ENCODE data around the gene NCKAP5.

NCKAP5 gene

DNA sequence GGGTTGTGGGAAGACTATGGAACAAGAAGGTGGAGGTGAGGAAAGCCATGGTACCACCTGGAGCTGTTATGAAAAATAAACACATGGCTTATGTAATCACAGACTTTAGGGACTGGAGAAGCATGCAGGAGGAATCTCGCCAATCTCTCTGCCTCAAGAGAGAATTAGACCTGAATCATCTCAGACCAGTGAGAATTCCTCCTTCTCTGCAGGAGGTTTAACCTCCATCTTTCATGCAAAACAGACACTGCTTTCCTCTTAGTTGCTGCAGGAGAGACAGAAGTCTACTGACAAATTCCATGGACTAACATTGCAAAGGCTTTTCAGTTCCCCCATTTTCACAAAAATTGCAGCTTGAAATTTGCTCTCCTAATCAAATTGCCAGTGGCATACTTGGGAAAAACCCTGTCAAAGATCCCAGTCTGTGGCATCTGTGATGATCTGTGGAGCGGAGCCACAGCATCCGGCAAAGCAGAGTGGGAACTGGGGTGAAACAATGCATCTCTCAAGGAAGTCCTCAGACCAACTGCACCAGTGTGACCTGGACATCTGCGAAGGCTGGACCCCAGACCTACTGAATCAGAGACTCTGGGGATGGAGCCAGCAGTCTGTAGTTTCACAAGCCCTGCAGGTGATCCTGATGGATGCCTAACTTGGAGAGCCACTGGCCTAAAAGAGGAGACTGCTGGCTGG lies 28.6 kb upstream of the NCKAP5 start:
- TF ChIP-seq POLR2AphosphoS5 (IDR thresholded peaks at IDR 0.05; ENCODE audit: low read depth, low read length), result no peak
- TF ChIP-seq, protein P1, sequence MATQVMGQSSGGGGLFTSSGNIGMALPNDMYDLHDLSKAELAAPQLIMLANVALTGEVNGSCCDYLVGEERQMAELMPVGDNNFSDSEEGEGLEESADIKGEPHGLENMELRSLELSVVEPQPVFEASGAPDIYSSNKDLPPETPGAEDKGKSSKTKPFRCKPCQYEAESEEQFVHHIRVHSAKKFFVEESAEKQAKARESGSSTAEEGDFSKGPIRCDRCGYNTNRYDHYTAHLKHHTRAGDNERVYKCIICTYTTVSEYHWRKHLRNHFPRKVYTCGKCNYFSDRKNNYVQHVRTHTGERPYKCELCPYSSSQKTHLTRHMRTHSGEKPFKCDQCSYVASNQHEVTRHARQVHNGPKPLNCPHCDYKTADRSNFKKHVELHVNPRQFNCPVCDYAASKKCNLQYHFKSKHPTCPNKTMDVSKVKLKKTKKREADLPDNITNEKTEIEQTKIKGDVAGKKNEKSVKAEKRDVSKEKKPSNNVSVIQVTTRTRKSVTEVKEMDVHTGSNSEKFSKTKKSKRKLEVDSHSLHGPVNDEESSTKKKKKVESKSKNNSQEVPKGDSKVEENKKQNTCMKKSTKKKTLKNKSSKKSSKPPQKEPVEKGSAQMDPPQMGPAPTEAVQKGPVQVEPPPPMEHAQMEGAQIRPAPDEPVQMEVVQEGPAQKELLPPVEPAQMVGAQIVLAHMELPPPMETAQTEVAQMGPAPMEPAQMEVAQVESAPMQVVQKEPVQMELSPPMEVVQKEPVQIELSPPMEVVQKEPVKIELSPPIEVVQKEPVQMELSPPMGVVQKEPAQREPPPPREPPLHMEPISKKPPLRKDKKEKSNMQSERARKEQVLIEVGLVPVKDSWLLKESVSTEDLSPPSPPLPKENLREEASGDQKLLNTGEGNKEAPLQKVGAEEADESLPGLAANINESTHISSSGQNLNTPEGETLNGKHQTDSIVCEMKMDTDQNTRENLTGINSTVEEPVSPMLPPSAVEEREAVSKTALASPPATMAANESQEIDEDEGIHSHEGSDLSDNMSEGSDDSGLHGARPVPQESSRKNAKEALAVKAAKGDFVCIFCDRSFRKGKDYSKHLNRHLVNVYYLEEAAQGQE (IDR thresholded peaks at IDR 0.05; ENCODE audit: insufficient read depth in 1 of 2, low read depth in 2 of 2, low read length in 2 of 2), result no peak
- TF ChIP-seq TAF1 (IDR thresholded peaks at IDR 0.05; ENCODE audit: borderline replicate concordance, insufficient read depth, low read length), result no peak
- TF ChIP-seq SIN3A (IDR thresholded peaks at IDR 0.05; ENCODE audit: borderline replicate concordance, insufficient read depth, low read length), result no peak
- no peak for TF ChIP-seq FOXP2 (optimal IDR thresholded peaks at IDR 0.05; ENCODE audit: borderline replicate concordance, extremely low read depth, extremely low read length, insufficient read depth)

DNA sequence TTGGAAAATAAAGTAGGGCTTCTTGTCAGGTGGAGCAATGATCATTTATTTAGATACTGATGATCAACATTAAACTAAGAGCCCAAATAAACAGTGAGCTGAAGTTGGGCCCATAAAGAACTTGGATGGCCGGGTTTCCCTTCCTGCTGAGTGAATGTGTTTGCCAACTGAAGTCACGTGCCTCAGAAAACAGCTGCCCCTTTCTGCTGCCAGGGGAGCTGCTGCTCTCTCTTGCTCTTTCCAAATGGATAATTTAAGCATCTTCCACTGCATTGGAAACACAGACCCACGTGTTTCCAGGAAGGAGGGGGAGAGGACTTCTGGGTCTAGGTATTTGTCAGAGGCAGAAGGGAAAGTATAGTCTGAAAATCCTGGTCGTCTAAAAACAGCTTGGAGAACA lies 22.9 kb upstream of the NCKAP5 start:
- TF ChIP-seq FOXP2 (optimal IDR thresholded peaks at IDR 0.05; ENCODE audit: borderline replicate concordance, extremely low read depth, extremely low read length, insufficient read depth) (no peak), SIN3A (IDR thresholded peaks at IDR 0.05; ENCODE audit: borderline replicate concordance, insufficient read depth, low read length) (no peak), POLR2AphosphoS5 (IDR thresholded peaks at IDR 0.05; ENCODE audit: low read depth, low read length) (no peak), TAF1 (IDR thresholded peaks at IDR 0.05; ENCODE audit: borderline replicate concordance, insufficient read depth, low read length) (no peak)
- TF ChIP-seq, protein P1 (IDR thresholded peaks at IDR 0.05; ENCODE audit: insufficient read depth in 1 of 2, low read depth in 2 of 2, low read length in 2 of 2), result no peak

DNA sequence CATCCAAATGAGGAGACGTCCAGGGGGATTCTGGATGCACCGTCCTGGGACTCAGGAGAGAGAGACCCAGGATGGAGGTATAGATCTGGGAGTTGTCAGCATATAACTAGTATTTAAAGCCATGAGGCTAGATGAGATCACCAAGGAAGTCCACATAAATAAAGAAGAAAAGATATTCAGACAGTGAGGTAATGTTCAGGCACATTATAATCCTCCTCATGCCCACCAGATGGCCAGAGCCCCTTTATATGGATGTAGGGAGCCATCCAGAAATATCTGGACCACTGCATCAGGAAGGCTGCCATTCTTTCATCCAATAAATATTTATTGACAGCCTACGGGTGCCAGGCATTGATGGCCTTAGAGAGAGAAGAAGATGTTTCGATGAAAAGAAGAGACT lies 21.2 kb upstream of the NCKAP5 start:
- TF ChIP-seq FOXP2 (optimal IDR thresholded peaks at IDR 0.05; ENCODE audit: borderline replicate concordance, extremely low read depth, extremely low read length, insufficient read depth) (no peak), POLR2AphosphoS5 (IDR thresholded peaks at IDR 0.05; ENCODE audit: low read depth, low read length) (no peak), SIN3A (IDR thresholded peaks at IDR 0.05; ENCODE audit: borderline replicate concordance, insufficient read depth, low read length) (no peak), TAF1 (IDR thresholded peaks at IDR 0.05; ENCODE audit: borderline replicate concordance, insufficient read depth, low read length) (no peak)
- TF ChIP-seq, protein P1 (IDR thresholded peaks at IDR 0.05; ENCODE audit: insufficient read depth in 1 of 2, low read depth in 2 of 2, low read length in 2 of 2), result no peak

DNA sequence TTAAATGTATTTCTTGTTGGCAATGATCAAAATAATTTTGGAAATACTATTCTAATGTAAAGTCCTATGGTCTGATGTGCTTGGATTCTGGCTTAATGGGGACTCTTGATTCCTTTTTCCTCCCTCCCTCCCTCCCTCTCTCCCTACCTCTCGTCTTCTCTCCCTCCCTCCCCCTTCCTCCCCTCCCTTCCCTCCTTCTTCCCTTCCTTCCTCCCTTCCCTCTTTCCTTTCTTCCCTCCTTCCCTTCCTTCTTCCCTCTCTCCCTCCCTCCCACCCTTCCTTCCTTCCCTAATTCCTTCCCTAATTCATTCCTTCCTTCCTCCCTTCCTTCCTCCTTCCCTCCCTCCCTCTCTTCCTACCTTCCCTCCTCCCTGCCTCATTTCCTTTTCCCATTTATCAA lies 19.9 kb upstream of the NCKAP5 start:
- TF ChIP-seq TAF1 (IDR thresholded peaks at IDR 0.05; ENCODE audit: borderline replicate concordance, insufficient read depth, low read length) (no peak), SIN3A (IDR thresholded peaks at IDR 0.05; ENCODE audit: borderline replicate concordance, insufficient read depth, low read length) (no peak), FOXP2 (optimal IDR thresholded peaks at IDR 0.05; ENCODE audit: borderline replicate concordance, extremely low read depth, extremely low read length, insufficient read depth) (no peak)
- TF ChIP-seq, protein P1 (IDR thresholded peaks at IDR 0.05; ENCODE audit: insufficient read depth in 1 of 2, low read depth in 2 of 2, low read length in 2 of 2), result no peak

Data from PFSK-1 (cell line).